22Rv1 (cell line): ENCODE measurements around the gene SLC2A1.

ENCODE experiments used
- ZFX ChIP-seq: fragments of 450-650 bp; IDR thresholded peaks from 2 replicates; pipeline ENCODE4 v1.6.1; 2017; ENCODE audit warnings: antibody characterized with exemption, borderline replicate concordance
- TF ChIP-seq, protein P1 (sequence below): fragments of 450-650 bp; IDR thresholded peaks from 2 replicates; pipeline ENCODE4 v1.5.1; 2017; ENCODE audit warnings: mild to moderate bottlenecking

GRCh38 chr1:42942444-42942843 is 16.2 kb downstream of the SLC2A1 start:
- TF ChIP-seq, protein P1, sequence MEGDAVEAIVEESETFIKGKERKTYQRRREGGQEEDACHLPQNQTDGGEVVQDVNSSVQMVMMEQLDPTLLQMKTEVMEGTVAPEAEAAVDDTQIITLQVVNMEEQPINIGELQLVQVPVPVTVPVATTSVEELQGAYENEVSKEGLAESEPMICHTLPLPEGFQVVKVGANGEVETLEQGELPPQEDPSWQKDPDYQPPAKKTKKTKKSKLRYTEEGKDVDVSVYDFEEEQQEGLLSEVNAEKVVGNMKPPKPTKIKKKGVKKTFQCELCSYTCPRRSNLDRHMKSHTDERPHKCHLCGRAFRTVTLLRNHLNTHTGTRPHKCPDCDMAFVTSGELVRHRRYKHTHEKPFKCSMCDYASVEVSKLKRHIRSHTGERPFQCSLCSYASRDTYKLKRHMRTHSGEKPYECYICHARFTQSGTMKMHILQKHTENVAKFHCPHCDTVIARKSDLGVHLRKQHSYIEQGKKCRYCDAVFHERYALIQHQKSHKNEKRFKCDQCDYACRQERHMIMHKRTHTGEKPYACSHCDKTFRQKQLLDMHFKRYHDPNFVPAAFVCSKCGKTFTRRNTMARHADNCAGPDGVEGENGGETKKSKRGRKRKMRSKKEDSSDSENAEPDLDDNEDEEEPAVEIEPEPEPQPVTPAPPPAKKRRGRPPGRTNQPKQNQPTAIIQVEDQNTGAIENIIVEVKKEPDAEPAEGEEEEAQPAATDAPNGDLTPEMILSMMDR: no peak
- TF ChIP-seq ZFX: no peak
